Cardiac muscle cell (in vitro differentiated cells and primary cell): ENCODE measurements around the gene TAL1. TPM values are rescaled to one million over a fixed set of nuclear protein-coding genes. Genes with fewer than 3 reads are reported as not detected.

Source experiments
- DNase-seq, 2 donors: peaks; one replicate each; pipeline versions ENCODE4 v3.0.0 to v3.0.0-alpha.2; 2010 to 2017; ENCODE audit warnings: low read depth in 1 of 2, low spot score in 1 of 2
- H3K27ac ChIP-seq: fragments of 200-600 bp; sonication (generic); 2 replicates; pipeline ENCODE4 v1.5.1; 2016
- H3K27me3 ChIP-seq: fragments of 200-600 bp; sonication (generic); 2 replicates; pipeline ENCODE4 v1.6.0; 2016; ENCODE audit warnings: control low read depth
- H3K36me3 ChIP-seq: fragments of 200-600 bp; sonication (generic); 2 replicates; pipeline ENCODE4 v1.5.1; 2016; ENCODE audit warnings: control low read depth
- H3K4me1 ChIP-seq: fragments of 200-600 bp; sonication (generic); 2 replicates; pipeline ENCODE4 v1.8.1; 2017; ENCODE audit warnings: low read depth, mild to moderate bottlenecking, mixed run types
- H3K4me3 ChIP-seq: fragments of 200-600 bp; sonication (generic); 2 replicates; pipeline ENCODE4 v1.5.1; 2016; ENCODE audit warnings: mild to moderate bottlenecking
- H3K9me3 ChIP-seq: fragments of 200-600 bp; sonication (generic); 2 replicates; pipeline ENCODE4 v1.5.1; 2017; ENCODE audit warnings: low read depth, mild to moderate bottlenecking, control low read depth
- CTCF ChIP-seq: IDR thresholded peaks from 2 replicates; pipeline ENCODE4 v1.5.1; 2012; ENCODE audit warnings: low read depth, mild to moderate bottlenecking, low read length
- polyA plus RNA-seq: library from polyadenylated mRNA; unstranded; fragments of >200 nt; fragmentation: Nextera tagmentation; extraction: Ambion mirVana; gene quantifications from 2 replicates; pipeline ENCODE4 v1.2.1, GENCODE V29; 2016
- total RNA-seq: library from RNA; depleted of rRNA; stranded (reverse); fragments of >200 nt; gene quantifications from 2 replicates; pipeline ENCODE4 v1.2.3, GENCODE V29; 2016

TAL1 gene
- total and polyA plus RNA-seq, 2 experiments from 2014 or later: 0.30 to 0.32 TPM

- no peak overlapping the region for H3K27ac ChIP-seq
- H3K9me3 ChIP-seq: no peaks in the 10 kb centered on the region
- H3K4me3 ChIP-seq: no peak overlapping the region
- H3K27me3 ChIP-seq: peaks cover 78% of the 10 kb centered on the region
- no peak for DNase-seq
- H3K36me3 ChIP-seq: no peaks in the 10 kb centered on the region
- TF ChIP-seq CTCF: no peak
- peaks cover 9% of the 10 kb centered on the region for H3K4me1 ChIP-seq
These were observed 1.2 kb upstream of the TAL1 start for GRCh38 chr1:47233186-47233585.

GRCh38 chr1:47231301-47232186 is 481 bp downstream of the TAL1 start:
- peaks cover 9% of the 10 kb centered on the region for H3K4me1 ChIP-seq
- H3K9me3 ChIP-seq: no peaks in the 10 kb centered on the region
- DNase-seq: peak; percentile 44 to 70
- peak overlapping the region; percentile 15 for H3K4me3 ChIP-seq
- H3K36me3 ChIP-seq: no peaks in the 10 kb centered on the region
- H3K27me3 ChIP-seq: peaks cover 90% of the 10 kb centered on the region
- no peak overlapping the region for H3K27ac ChIP-seq
- no peak for TF ChIP-seq CTCF

GRCh38 chr1:47230692-47231300 is 1.2 kb downstream of the TAL1 start:
- H3K27ac ChIP-seq: no peak overlapping the region
- H3K27me3 ChIP-seq: peaks cover 97% of the 10 kb centered on the region
- H3K9me3 ChIP-seq: no peaks in the 10 kb centered on the region
- peak; percentile 22 to 53 for DNase-seq
- TF ChIP-seq CTCF: no peak
- no peak overlapping the region for H3K4me3 ChIP-seq
- no peaks in the 10 kb centered on the region for H3K36me3 ChIP-seq
- peaks cover 9% of the 10 kb centered on the region for H3K4me1 ChIP-seq

GRCh38 chr1:47229886-47230691 is 1.9 kb downstream of the TAL1 start:
- H3K4me3 ChIP-seq: no peak overlapping the region
- peaks cover 100% of the 10 kb centered on the region for H3K27me3 ChIP-seq
- H3K36me3 ChIP-seq: no peaks in the 10 kb centered on the region
- no peak overlapping the region for H3K27ac ChIP-seq
- peaks cover 2% of the 10 kb centered on the region for H3K4me1 ChIP-seq
- no peak for DNase-seq
- no peak for TF ChIP-seq CTCF
- no peaks in the 10 kb centered on the region for H3K9me3 ChIP-seq

GRCh38 chr1:47229031-47229885 is 2.8 kb downstream of the TAL1 start:
- Histone ChIP-seq H3K4me1 (no peaks in the 10 kb centered on the region), H3K9me3 (no peaks in the 10 kb centered on the region), H3K36me3 (no peaks in the 10 kb centered on the region), H3K27me3 (peaks cover 100% of the 10 kb centered on the region), H3K4me3 (no peak overlapping the region), H3K27ac (no peak overlapping the region)
- no peak for DNase-seq
- TF ChIP-seq CTCF: no peak
